Brain pericyte (primary cell): ENCODE measurements around the gene CCL8.

Source experiments
- DNase-seq: peaks from one replicate; pipeline ENCODE4 v3.0.0-alpha.2; 2012; ENCODE audit warnings: low read depth, low spot score

Gene CCL8

DNA sequence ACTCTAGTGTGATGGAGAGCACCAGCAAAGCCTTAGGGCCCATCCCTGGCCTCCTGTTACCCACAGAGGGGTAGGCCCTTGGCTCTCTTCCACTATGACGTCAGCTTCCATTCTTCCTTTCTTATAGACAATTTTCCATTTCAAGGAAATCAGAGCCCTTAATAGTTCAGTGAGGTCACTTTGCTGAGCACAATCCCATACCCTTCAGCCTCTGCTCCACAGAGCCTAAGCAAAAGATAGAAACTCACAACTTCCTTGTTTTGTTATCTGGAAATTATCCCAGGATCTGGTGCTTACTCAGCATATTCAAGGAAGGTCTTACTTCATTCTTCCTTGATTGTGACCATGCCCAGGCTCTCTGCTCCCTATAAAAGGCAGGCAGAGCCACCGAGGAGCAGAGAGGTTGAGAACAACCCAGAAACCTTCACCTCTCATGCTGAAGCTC is at the start of gene CCL8:
Gene CCL8 (plus strand): TSS at position 397 of the 445 bp plus-strand sequence. CDS start 67 bp downstream, outside the sequence.
- DNase-seq: no peak

DNA sequence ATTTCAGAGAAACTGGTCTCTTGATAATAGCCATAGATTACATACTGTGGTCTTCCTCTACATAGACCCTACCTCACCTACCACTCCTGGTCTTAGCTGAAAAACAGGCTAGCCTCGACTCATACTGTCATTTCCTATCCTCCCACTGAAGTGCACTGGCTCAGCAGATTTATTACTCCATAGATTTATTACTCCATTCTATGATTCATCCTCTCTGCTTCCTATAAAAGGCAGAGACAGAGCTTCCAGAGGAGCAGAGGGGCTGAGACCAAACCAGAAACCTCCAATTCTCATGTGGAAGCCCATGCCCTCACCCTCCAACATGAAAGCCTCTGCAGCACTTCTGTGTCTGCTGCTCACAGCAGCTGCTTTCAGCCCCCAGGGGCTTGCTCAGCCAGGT is 49.3 kb upstream of the CCL8 start, which contains the start of gene CCL7:
Gene CCL7 (plus strand): TSS at position 253 of the 400 bp plus-strand sequence. CDS start 70 bp downstream, at position 323.
- DNase-seq: no peak

DNA sequence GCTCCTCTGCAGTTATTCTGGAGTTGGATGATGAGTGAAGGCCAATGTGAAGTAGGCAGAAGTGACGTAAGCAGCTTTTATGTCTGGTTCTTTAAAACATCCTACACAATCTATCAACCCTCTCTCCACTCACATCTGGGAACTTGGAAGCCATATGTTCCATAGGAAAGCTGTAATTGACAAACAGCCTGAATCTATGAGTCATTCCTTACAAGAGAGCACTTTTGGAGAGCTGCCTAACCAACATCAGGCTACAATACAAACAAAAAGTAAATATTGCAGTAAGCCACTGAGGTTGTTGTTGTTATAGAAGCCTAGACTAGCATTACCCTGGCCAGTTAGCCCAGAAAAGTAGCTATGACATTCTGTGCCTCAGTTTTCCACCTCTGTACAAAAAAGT is 43.4 kb upstream of the CCL8 start:
- DNase-seq: no peak

DNA sequence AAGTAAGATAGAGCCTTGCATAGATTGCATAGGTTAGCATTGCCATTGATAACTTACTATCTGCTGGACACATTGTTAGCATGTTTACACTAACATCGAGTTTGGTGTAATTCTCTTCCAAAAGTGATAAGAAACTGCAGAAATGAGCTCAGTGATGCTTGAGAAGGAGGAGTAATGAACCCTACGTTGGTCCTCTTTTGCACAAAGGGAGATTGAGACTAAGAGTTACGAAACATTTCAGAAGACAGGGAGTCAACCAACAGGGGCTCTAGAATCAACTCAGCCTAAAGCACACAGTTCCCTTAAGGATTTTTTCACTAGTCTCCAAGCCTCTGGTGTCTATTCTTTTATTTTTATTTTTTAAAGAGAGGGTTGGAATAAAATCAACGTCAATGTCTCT is 42.4 kb upstream of the CCL8 start:
- DNase-seq: no peak

DNA sequence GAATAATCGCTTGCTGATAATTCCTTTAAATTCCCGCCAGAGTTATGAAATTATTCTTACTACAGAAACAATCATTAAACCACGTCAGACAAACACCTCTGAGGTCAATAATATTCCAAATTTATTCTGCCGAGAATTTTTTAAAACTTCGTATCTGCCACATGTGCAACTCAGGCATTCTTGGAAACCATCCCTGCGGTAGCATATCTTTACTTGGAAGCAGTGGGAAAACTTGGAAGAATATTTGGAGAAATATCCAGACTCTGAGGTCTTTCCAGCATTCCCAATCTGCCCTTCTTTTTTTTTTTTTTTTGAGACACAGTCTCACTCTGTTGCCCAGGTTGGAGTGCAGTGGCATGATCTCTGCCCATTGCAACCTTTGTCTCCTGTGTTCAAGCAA is 35.7 kb upstream of the CCL8 start:
- no peak for DNase-seq

DNA sequence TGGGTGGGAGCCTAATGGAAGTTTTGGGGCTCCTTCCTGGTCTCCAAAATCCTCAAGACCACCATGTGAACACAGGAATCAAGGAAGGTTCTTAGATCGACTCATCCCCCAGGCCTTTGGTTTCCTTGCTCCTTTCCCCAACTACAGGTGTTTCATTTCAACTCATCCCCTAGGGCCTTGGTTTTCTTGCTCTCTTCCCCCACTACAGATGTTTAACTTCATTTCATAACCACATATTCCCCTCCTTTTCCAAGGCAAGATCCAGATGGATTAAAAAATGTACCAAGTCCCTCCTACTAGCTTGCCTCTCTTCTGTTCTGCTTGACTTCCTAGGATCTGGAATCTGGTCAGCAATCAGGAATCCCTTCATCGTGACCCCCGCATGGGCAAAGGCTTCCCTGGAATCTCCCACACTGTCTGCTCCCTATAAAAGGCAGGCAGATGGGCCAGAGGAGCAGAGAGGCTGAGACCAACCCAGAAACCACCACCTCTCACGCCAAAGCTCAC is 33.9 kb upstream of the CCL8 start, which contains the start of gene CCL11:
Gene CCL11 (plus strand): TSS at position 457 of the 507 bp plus-strand sequence. CDS start 67 bp downstream, outside the sequence.
- no peak for DNase-seq

DNA sequence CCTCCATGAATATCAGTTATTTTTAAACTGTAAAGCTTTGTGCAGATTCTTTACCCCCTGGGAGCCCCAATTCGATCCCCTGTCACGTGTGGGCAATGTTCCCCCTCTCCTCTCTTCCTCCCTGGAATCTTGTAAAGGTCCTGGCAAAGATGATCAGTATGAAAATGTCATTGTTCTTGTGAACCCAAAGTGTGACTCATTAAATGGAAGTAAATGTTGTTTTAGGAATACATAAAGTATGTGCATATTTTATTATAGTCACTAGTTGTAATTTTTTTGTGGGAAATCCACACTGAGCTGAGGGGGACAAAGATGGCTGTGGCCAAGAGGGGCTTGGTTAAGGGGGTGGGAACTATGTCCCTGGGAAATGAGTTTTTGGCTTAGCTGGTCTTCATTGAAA is 31.4 kb upstream of the CCL8 start:
- no peak for DNase-seq

DNA sequence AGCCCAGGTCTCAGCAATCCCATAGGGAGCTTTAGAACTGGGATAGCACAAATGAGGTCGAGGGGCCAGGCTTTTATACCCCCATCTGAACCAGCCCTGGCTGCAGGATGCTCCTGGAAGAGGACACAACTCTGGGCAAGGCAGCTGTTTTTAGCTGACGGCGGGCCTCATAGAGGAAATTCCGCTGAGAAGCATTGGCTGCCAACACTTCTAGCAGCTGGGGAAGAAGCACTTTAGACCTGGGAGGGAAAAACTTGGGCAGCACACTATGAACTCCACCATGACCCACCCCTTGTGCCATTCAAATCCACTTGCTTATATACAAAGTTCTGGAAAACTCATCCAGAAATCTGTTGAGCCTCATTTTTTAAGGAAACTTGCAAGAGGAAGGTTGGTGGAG is 28.6 kb upstream of the CCL8 start:
- DNase-seq: no peak

DNA sequence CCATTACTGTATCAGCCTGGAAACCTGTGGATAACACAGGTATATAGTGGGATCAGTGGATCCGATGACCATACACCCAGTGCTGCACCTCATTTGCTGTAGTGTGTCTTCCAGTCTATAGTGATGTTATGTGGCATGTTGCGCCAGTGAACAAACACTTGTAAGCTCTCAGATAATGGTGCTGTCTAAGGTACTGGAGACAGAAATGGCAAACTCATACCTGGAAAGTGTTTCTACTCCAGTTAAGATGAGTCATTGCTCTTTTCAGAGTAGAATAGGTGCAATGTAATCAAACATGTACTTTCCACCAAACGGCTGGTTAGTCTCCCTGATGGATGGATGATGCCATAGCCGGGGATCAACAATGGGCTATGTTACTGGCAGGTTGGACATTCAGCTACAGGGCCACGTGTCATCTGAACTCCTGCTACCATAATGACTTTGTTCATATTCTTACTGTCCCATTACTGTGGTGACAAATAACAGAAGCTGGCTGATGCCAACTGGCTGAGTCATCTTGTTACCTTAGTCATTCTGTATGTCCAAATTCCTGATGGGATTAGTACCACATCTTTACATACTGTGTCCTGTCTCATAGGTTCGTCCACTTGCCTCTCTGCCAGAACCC is 27.4 kb upstream of the CCL8 start:
- DNase-seq: no peak

DNA sequence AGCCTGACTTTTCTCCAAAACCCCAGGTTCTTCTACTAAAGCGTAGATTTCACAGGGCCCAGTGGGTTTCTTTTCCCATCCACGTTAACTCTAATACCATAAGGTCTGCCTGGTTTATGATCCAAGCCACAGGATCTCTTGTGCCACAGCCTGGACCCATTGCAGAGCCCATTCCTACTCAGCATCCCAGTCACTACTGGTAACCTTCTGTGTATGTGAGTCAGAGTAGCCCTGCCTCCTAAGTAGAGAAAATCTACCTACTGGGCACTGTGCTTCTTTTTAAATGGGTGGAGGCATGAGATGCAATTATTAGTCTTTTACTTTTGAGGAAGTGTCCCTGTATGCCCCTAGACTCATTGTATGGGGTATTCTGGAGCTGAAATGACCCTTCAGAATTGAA is 20.2 kb upstream of the CCL8 start:
- no peak for DNase-seq

DNA sequence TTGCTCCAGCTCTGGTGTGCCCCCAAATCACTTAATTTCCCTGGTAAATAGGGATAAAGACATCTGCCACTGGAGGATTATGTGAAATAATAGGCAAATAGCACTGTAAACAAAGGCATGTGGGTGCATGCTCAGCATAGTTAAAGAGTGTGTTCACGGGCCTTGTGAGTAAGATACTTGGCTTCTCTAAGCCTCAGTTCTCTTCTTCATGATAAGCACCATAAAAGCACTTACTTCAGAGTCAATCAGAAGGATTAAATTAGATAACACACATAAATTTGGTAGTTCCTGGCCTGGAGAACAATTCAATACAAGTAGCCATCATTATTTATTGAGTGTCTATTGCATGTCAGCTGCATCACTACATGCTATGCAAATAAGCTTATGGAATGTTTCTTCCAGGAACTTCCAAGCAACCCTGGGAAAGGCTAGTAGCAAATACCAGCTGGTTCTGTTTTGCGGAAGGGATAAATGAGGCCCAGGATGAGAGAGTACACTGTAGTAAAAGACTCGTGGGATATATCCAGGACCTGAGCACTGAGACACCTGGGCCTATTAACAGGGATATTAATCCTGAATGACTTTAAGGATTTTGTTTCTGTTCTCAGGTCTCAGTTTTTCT is 19.2 kb upstream of the CCL8 start:
- no peak for DNase-seq

DNA sequence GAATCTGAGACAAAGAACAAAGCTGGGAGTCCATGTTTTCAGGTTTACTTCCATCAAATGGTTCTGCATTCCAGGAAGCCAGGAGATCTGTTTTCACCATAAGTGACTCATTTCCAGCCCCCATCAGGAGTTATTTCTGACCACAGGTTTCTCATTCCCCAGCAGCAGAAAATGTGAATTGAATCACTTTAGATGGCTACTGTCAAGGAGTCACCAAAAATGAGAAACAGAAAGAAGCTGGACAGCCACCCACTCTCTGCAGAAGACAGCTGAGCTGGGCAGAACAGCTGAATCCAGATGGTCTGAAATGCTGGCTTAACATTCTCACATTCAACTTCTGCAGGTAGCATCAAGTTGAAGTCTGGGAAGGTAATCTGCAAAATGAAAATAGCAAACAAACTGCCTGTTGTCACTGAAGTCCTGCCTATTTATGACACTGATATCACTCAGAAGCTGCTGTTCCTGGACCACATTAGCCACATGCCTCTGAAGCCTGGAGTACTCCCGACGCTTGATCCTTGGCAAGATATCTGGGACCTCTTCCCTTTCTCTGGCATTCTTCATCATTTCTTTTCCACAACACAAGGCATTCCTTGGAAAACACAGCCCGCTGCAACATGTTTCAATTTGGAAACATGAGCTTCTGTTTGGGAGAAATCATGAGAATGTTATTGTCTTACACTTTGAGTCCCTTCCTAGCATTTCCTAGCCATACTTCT is 18.4 kb upstream of the CCL8 start:
- no peak for DNase-seq

DNA sequence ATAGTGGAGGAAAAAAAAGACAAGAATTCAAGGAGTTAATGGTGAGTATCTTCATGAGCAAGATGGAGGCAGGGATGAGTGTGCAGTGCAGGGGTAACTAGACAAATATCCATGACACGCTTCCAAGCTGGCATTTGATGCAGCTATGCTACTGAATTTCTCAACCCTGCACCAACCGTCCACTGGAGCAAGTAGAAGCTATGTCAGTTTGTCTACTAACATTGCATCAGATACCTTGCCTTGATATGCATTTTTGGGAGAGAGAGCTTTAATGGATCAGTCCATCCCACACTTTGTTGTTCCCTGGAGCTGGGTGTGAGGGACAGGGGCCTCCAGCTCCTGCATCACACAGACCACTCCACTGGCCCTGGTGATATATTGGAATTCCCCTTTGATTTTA is 17.2 kb upstream of the CCL8 start:
- no peak for DNase-seq

DNA sequence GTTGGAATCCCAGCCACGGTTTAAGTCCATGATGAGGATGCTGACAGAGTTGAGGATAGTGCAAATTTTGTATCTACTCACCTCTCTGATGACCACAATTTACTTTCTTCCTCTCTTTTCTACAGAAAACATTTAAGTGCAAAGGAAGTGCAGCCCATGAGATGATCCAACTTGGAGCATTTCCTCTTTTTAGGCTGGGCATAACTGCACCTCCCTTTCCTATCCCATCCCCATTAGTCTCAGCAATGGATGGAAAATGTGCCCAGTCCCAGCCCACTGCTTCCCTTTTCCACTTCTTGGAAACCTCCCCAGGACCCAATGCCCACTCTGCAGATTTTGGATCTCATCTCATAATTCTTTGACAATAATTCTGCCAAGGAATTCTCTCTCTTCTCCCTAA is 16.6 kb upstream of the CCL8 start:
- DNase-seq: no peak

DNA sequence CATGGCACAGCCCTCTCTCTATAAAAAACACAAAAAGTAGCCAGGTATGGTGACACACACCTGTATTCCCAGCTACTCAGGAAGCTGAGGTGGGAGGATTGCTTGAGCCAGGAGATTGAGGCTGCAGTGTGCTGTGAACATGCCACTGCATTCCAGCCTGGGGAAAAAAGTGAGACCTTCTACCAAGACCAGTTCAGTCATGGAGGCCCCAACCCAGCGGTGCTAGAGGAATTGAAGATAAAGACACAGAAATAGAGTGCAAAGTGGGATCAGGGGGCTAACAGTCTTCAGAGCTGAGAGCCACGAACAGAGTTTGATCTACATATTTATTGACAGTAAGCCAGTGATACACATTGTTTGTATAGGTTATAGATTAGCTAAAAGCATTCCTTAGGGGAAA is 15.6 kb upstream of the CCL8 start:
- no peak for DNase-seq

DNA sequence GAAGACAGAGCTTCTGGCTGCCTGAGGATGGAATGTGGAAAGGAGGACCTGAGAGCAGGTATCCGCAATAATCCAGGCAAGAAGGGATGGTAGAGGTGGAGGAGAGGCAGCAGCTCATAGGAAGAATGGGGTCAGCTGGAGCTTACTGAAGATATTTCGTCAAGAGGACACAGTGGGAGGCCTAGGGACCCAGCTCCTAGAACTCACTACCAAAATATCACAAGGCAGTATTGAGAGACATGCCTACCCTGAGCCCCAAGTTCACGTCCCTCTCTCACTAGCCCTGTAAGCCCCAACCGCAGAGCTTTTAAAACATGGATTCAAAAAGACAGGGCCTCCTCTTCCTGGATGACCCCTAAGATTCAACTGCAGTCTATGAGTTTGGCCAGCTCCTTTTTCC is 14.2 kb upstream of the CCL8 start:
- DNase-seq: no peak

DNA sequence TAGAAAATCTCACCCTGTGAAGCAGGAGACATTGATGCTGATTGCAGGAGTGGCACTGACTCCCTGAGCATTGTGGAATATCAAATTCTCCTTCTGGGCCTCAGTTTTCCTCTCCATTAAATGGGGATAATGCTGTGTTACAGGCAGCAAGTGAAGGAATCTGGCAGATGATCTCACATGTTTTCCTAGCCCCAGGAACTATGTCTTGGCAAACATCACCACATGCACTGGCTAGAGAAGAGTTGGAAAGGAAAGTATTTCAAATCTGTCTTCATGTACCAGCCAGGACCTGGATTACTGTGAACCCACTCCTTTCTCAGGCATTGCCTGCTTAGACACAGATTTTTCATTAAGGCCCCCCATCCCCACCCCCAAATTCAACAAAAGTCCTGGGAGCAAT is 13.6 kb upstream of the CCL8 start:
- DNase-seq: no peak

DNA sequence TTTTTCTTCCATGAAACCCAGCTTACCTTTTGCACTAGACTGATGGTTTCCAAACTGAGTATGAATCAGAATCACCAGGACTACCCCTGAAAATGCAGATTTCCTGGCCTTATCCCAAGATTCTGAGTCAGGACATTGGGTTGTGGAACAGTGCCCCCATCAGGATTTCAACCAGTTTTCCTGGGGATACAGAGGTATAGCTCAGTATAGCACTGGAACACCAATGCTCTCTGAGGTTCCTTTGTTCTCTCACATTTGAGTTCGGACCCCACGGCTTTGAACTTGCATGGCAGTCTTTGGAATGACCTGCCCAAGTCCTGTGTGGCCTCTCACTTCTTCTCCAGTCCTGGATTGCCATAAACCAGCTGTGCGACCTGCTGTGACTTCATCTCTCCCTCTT is 12.8 kb upstream of the CCL8 start:
- no peak for DNase-seq

DNA sequence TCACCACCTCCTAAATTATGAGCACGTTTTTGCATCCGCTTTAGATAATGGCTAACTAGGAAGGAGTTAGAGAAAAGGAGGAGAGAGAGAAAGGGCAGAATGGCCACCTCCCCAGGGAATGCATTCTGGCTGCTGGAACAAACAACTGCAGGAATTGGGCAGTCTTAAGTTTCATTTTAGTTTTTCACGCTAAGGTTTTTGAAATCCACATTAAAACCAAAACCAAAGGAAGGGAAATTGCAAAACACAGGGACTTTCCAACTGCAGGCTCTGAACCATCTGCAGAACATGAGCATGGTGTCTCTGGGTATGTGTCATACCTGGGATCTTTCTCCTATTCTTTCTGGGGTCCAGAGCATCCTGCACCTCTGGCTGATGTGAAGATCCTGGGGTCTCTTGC is 12.1 kb upstream of the CCL8 start:
- DNase-seq: no peak

DNA sequence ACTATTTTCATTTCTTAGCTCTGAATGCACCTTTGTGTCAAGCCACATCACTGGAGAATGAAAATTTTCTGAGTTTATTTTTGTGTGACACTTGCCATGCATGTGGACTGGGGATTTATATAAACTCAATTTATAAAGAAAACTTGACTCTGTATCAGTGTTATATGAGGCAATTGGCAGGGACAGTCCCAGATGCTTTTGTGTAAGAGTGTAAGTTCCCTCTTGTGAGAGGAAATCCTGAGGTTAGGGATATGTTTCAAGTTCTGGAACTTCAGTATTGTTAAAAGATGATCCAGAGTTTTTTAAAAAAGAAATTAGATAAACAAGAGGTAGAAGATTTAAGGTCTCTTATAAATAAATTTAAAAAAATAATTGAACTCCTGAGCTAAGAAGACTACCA is 10.9 kb upstream of the CCL8 start:
- DNase-seq: no peak

DNA sequence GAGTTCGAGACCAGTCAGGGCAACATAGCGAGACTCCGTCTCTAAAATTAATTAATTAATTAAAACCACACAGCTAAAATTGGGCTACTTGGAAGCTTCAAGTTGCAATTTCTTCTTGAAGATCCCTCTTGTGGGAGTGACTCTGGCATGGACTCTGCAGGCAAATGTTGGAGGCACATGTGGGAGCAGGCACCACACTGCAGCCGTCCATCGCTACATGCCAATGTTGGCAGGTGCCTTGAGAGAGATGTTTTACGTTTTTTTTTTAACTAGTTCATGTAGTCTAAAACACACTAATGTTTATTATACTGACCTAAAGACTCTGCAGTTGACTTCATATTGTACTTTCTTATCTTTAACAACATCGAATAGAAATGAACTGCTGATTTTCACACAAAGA is 7.9 kb upstream of the CCL8 start:
- no peak for DNase-seq

DNA sequence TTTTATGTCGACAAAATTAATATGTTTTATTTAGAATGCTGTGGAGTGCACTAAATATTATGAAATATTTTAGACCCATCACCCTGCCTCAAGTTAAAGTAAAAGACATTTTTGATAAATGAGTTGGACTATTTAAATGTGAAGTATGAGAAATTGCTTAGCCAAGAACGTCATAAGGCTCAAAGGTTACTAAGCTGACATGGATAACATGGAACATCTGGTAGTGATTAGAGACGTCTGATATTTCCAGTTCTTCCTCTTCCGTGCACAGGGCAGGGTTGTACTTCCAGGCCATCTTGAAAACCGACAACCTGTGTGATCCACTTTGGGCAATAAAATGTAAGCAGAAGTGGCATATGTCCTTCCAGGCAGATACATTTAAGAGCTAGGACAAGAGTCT is 7.2 kb upstream of the CCL8 start:
- DNase-seq: no peak

DNA sequence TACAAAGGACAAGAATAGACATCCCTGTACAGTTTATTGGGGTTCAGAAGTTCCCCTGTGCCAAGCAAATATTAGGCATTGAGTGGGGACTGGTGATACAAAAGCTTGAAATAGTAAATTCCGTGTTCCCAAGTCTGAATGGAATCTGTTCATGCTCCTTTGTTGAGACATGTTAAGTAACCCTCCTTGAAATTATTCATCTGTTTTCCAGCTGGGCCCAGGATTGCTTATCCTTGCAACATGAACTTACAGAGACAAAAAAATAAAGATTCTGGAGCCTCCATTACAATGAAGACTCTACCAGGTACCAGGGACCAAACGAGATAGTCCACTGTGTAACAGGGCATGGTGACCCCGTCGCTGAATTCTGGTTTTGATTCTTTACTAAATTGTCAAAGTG is 6.1 kb upstream of the CCL8 start:
- DNase-seq: no peak
